Urothelium cell line (cell line): ENCODE data around the gene COMT.
A peak's percentile ranks its signal among the peaks of the same experiment; 100 is the strongest.

ENCODE experiments used
- DNase-seq: peaks from one replicate; pipeline ENCODE4 v3.0.0; 2011; ENCODE audit warnings: low spot score, mixed read lengths
- FAIRE-seq: peaks from 2 replicates; lab custom pipeline; 2011; peaks lifted over from hg19 to GRCh38; lab: Jason Lieb, UNC

Gene COMT

DNA sequence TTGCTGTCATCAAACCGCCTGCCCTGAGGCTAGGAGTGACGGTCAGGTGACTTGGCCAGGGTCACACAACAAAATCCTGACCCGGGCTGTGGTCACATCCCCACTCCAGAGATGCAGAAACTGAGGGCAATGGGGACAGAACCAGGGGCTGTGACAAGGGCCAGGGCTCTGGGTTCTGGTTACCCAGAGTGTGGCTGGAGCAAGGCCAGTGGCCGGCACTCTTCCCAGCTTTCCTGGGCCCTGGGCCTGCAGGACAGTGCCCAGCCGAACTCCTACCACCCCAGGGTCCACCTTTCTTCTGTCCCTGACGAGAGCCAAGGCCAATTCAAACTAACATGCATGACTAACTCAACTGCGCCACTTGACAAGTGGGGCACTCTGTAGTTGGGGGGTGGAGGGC is 39.2 kb downstream of the COMT start:
- DNase-seq (no peak), FAIRE-seq (no peak)

DNA sequence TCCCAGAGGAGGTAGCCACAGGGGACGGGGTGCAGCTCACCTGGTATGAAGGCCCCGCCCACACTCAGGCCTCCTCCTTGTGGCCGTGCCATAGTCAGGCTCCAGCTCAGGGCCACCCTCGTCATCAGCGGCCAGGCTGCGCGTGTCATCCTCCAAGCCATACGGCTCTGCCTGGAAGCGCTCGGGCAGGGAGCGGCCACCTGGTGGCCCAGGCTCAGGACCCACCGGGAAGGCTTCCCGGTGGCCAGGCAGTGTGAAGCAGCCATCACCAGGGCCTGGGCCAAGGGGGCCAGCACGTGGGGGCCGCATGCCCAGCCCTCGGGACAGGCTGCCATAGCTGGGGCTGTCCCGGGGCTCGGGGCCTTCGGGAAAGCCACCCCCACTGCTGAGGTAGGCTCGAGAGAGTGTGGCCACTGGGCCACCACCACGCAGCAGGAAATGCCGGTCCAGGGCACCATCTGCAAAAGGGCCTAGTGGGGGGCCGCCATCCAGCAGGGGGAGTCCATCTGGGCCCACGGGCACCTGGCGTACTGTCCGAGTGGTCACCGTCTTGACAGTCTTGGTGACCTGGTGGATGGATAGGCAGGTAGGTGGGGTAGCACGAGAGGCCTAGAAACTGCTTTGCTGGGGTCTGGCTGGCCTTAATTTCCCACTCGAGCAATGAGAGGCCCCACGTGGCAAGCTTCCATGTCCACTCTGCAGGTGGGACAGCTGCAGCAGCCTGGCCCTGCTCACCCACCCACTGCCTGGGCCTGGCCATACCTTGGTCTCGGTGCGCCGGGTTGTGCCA is 39.8 kb downstream of the COMT start:
- no peak for DNase-seq
- no peak for FAIRE-seq

DNA sequence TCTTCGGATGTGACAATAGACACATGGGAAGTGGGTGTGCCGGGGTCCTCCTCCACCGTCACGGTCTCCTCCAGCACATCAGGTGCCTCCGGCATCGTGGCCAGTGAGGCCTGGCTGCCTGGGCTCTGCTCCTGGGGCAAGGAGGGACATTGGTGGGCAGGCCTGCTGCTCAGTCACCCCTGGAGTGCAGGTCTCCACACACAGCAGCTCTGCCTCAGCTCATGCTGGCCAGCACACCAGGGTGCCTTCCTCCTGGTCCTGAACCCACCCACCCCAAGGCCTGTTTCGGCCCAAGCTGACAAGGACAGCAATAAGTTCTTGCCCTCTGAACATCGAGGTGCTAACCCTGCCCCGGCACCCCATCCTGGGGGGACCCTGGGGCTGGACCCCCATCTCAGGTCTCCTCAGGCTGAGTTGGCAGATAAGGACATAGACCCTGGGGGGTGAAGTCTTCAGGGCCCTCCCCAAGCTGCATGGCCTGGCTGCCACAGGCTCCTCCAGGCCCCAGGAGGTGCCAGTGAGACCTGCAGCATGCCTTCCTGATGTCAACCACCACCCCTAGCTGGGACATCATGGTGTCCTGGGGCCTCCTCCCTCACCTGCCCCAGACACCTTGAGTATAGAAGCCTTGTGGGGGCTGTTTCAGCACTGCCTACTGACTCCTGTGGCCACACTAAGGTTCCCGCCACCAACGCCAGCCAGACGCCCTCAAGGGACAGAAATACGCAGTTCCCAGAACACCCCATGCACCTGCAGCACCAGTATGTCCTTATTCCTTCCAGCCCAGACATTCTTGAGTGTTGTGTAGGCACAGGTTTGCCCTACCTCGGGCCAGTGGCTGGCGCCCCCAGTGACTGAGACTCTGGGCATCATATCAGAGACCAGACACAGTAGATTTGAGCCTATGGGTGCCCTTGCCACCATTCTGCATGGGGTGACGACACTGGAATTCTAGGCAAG is 40.7 kb downstream of the COMT start:
- peak; percentile 89 for FAIRE-seq
- no peak for DNase-seq

DNA sequence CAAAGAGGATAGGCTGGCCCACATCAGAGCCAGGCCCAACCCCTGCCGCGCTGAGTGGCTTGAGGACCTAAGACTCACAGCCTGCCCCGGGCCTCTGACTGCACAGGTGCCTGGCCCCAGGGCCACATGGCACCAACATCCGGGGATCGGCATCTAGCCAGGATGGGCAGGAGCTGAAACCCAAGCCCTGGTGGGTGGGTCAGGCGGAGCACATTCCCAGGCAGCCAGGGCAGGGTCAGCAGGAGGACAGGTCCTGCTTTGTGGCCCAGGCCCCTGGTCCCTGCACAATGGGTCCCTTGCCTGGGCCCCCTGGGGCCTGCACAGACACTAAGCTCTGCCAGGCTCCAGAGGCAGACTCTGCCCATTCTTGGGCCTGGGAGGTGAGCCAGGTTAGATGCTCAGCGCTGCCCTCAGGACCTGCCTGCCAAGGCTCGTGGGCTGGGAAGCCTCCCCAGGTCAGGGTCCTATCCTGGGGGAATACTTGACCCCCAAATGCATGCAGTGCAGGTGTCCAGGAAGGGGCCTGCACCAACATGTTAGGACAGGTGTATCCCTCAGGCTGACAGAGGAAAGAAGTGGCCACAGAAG is 41.5 kb downstream of the COMT start:
- no peak for FAIRE-seq

DNA sequence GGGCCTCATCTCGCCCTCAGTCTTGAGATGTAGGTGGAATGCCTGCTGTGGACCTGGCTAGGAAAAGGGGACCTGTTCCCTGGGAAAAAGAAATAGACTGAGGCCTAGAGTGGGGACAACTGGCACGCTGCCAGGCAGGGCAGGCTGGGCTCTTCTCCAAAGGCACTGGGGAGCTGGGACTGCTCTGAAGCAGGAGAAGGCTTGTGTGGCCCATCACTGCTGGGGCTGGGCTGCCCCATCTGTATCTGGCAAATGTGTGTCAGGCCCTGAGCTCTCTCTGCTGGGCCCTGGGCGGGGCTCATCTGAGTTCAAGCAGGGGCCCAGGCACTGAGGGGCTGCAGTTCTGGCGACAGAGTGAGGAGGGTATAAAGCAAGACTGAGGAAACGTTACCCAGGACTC is 42.2 kb downstream of the COMT start:
- DNase-seq (peak; percentile 58), FAIRE-seq (peak; percentile 92)

More for the DNA sequence above, 41.5 kb downstream of the COMT start:
- DNase-seq: no peak

DNA sequence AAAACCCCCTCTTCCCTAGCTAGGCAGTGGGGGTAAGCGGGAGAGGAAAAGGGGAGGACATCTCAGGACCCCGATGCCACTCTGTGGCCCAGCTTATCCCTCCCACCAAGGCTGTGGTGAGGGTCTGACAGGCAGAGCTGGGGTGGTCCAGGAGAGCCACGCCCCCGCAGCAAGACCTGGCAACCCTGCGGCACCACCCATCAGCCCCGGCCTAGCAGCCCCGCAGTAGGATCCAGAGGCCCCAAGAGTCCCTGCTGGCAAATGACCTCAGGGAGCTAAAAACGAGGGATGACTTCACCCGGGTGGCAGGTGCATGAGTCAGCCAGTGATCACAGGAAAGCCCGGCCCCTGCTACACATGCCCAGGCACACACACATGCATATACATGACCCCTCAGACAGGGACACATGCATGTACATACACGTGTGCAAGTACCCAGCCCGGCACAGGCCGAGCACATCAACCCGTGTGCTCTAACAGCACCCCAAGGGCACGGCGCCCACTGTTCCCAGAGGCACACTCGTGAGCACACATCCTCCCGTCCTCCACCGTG is 42.7 kb downstream of the COMT start:
- peak; percentile 97 for DNase-seq
- FAIRE-seq: peak; percentile 98

DNA sequence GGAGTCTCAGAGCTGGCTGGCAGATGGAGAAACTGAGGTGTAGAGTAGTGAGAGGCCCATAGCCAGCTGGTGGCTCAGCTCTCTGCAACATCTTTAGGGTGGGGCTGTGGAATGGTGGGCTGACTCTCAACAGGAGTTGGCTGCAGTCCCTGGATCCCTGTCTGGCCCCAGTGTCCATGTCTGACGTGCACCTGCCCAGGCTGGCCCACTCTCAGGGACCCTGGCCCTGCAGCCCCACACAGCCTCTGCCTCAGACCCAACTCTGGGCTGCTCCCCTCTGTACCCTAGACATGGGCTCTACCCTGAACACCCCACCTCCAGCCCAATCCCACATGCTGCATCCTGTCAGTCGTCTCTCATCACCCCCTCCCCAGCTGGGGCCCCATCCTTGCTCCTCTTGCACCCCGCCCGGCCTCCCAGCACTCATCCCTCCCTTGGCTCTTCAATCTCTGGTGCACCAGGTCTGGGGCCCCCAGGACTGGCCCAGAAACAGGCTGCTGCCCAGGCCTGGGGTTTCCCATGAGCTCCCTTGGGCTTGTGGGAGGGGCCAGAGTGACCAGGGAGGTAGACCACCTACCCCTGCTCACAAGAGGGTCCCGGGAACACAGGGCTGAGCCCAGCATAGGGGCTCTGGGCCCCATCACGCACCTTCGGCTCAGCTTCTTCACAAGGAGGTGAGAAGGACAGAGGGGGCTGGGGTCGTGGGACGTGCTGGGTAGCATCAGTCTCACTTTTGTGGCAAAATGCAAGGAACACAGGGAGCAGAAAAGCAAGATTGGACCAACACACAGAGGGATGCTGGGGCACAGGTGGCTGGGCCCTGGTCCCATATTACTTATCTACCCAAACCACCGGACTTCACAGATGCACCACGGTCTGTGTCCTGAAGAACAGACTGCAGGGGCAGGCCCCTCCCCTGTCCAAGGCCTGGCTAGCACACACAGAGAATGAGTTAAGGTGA is 43.6 kb downstream of the COMT start:
- no peak for FAIRE-seq
- peak; percentile 52 for DNase-seq

DNA sequence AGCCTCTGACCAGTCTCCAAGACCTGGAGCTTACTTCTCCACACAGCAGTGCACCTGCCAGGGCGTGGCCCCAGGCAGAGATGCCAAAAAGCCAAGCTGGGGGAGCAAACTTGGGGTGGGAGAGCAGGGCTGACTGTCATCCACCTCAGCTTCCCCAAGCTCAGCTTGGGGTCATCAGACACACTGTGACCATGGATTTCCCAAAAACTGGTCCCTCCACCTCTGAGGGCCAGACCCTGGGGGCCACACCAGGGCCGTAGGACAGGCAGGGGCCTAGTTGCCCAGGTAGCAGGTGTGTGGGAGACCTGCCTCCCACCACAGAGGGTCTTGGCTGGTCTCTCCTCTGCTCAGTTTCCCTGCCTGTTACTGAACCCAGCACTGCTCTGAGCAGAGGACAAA is 44.4 kb downstream of the COMT start:
- FAIRE-seq (no peak), DNase-seq (no peak)

DNA sequence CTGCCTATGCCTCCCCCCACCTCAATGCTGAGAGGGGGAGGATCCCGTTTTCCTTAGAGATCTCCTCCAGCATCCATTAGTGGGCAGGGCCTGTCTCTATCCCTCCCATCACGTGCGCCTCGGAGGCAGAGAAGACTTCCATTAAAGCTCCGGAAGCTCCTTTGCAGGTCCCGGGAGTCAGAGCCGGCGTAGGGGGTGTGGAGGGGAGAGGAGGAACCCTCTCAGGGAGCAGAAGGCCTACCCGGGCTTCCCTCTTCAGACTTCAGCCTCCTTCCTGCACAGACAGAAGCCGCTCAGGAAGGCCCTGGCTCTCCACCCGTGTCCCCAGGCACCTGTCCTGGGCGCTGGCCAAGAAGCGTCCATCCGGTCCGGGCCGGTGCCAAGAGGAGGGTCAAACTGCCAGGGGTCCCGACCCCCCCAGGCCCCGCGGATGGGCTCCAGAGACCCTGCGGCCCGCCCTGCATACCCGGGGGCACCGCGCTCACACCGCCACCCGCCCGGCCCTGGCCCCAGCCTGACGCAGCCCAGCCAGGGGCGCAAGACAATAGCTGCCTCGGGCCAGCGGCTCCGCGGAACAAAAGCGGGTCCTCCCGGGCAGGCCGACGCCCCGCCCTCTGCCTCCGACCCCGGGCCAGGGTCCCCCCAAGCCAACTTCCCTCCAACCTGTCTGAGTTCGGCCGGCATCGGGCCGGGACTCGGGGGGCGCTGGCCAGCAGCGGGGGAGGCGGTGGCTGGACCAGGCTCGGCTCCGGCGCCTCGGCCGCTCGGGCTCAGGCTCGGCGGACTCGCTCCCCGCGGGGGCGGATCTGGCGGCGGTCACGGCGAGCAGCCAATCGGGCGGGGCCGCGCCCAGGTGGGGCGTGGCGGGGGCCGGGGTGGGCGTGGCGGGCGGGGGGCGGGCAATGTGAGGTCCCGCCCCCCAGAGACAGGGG is 45.1 kb downstream of the COMT start:
- FAIRE-seq: peak; percentile 99
- DNase-seq: peak; percentile 99

DNA sequence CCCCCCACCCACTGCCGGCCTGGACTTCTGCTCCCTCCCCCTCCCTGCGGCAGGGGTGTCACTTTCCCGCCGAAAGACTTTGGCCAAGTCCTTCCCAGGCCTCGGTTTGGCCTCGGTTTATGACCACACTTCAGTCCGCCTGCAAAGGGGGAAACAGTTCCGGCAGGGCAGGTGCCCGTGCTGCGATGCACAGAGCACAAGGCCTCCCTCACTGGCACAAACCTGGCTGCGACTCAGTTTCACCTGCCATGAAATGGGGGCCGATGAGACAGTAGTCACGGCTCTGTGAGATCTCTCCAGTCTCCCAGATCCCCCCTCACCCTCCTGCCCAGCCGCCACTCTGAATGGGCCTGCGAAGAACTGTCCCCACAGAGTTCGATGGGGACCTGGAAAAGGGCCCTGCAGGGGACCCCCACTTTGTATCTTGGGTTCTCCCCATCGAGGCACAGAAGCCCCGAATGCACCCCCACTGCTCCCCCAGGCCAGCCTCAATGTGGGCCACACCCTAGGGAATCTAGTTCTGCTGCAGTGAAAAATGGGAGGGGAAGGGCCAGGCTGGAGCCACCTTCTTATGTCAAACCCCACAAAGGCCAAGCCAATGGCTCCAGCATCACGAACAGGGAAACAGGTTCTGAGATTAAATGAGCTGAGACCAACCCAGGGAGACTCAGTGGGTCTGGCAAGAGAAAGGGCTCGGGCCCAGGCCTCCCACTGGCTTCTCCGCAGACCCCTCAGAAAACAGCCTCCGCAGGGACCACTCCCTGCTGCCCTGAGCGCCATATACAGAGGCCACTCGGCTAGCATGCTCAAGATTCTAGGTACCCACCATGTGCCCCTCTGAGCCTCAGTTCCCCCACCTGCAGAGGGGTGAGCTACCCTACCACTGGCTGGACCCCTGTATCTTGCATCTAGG is 46.1 kb downstream of the COMT start:
- DNase-seq: no peak
- FAIRE-seq: no peak

DNA sequence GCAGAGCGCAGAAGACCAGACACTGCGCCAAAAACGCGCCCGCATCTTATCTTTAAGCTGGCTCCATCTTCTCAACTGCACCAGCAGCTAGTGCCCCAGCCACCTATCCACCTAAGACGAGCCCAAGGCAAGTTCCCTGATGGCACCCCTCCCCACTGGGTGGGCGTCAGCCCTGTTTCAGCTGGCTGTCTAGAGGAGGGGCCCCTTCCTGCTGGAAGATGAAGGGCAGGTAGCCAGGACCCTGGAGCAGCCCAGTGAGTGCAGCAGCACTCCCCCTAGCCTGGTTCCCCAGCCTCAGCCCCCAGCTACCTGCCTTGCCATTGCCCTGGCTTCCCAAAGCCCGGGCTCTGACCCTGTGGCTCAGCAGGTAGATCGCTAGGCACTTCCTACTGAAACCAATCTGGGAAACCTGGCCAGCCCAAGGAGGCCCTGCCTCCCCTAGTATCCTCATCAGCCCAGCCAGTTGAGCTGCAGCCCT is 46.8 kb downstream of the COMT start:
- no peak for FAIRE-seq
- no peak for DNase-seq

DNA sequence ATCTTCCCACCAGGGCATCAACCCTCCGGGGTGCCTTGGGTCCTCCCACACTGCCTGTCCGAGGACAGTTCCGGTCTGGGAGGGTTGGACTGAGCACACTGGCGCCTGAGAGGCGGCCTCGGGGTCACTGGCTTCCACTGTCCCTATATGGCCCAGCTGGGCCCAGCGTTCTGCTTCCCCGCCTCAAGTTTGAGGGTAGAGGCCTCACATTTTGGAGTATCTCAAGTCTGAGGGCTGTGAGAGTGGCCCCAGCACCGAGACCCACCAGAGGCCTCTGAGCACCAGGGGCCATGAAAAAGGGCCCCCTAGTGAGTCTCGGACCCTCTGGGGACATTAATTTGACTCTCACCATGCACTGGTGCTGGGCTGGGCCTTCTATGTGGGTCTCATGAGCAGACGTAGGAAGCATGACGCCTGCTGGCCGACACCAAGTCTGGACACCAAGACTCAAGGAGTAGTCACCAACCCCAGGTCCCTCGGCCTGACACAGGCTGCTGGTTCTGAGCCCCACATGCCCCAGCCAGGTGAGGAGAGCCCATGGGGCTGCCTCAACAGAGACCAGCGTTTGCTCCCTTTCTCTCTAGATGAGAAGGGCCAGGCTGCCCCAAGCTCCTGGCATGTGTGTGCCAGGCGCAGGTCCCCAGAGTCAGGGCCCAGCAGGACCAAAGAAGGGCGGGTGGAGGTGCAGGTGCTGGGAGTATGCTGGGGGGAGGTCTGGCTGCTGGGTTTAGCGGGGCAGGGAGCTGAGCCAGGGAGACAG is 47.6 kb downstream of the COMT start:
- DNase-seq (no peak), FAIRE-seq (no peak)

DNA sequence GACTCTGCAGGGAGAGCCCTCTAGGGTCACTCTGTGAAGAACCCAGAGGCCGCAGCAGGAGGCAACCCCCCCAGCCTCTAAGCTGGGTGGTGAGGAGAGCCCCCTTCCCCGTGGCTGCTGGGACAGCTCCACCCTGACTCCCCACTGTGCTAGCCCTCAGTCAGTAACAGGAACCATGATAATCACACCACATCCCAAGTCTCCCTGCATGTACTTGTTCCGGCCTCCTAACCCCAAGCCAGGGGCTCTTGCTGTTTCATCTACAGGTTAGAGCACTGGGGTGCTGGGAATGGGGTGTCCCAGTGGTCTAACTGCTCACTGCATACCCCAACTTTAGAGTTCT is 48.1 kb downstream of the COMT start:
- DNase-seq: no peak
- no peak for FAIRE-seq

DNA sequence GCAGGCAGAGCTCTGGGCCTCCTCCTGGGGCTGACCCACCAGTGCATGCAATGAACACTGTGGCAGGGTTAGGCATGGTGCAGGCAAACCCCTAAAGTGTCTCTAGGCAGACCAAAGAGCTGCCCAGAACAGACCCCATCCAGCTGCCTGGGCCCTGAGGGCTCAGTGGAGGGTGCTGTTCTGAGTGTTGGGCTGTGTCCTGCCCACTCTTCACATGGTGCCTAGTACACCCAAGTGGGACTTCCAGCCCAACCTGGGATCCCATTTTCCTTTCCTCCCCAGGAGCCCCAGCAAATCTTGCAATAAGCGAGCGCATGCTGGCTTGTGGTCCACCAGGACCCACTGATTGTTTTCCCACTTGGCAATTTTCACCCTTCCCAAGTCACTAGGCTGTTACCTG is 48.6 kb downstream of the COMT start:
- no peak for DNase-seq
- FAIRE-seq: no peak

DNA sequence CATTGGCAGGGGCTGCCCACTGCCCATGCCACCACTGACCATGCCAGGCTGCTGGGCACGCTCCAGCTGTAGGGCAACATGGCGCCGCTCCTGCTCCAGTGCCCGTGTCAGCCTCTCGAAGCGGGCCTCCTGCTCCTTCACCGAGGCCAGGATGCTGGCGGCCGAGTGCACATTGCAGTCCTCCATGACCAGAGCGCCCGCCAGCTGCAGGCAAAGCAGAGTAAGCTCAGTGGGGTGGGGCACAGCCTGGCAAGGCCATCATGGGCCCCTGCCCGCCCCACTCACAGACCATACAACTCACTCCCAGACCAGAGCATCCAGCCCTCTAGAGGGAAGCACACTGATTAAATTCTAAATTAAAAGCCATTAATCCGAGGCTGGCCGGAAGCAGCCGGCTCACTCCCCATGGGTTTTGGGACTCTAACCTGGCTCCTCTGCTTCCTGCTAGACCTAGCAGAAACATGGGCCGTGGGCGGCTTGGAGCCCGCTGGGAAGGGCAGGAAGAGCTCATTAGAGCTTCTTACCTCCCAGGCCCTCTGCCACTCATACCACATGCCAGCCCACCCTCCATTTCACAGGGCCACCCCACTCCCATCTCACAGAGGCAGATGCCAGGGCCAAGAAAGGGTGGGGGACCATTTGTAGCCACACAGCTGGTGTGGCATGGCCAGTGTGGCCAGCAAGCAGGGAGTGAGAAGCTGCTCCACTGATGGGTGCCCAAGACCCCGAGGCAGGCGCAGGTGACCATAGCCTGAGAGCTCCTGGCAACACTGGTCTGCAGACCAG is 49.2 kb downstream of the COMT start:
- FAIRE-seq (peak; percentile 58), DNase-seq (no peak)

DNA sequence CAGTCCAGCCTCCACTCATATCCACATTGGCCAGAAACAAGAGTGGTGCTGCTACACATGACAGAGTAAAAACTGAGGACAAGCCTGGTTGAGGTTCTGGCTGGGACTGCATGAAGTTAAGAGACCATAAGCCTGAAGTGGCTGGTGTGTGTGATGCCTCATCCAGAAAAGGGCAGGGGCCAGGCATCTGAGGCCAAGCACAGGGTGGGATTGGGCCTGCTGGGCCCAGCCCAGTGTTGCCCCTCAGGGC is 49.7 kb downstream of the COMT start:
- no peak for FAIRE-seq
- DNase-seq: no peak
